Measurements from ENCODE around the gene VIPR2. TPM values are rescaled to one million over a fixed set of nuclear protein-coding genes. Genes with fewer than 3 reads are reported as not detected.

The VIPR2 gene
- total RNA-seq, 1 donor from 2014 or later, result not detected

DNA sequence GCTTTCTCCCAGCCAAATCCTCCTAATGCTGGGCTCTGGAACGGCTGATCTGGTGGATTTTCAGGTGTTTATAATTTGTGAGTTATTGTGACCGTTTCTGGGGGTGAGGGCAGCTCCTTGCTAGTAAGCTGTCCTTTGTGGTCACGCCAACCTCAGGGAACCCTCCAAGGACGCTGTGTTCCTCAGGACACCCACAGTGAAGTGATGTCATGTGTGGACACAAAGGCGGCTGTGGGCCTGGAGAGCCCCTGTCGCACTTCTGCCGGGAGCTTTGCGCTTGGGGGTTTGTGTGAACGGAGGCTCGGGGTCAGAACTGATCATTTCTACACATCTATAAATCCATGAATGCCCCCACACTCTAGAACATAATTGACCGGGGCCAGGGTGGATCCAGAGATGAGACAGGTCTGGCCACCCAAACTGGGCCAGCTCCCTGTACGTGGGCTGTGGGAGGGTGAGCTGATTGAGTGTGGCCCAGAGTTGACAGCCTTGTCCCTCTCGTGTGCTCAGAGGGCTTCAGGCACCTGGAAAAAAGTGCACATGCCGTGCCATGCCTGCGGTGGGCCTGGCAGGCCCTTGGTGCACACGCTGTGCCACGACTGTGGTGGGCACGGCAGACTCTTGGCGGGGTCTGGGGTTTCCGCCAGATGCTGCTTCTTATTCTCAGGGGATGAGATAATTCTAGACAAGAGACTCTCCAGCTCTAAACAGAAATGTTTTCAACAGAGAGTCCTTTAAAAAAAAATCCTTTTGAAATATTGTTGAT lies 130.2 kb downstream of the VIPR2 start:
- Mint-ChIP-seq H3K27ac (ENCODE audit: unreplicated experiment) (no peak overlapping the region), H3K9me3 (ENCODE audit: unreplicated experiment) (peaks cover 7% of the 10 kb centered on the region), H3K4me1 (ENCODE audit: low read depth, unreplicated experiment) (peaks cover 4% of the 10 kb centered on the region), H3K36me3 (ENCODE audit: unreplicated experiment) (no peaks in the 10 kb centered on the region), H3K4me3 (ENCODE audit: unreplicated experiment) (no peak overlapping the region), H3K27me3 (ENCODE audit: unreplicated experiment) (peaks cover 8% of the 10 kb centered on the region)
- TF ChIP-seq, protein P1, sequence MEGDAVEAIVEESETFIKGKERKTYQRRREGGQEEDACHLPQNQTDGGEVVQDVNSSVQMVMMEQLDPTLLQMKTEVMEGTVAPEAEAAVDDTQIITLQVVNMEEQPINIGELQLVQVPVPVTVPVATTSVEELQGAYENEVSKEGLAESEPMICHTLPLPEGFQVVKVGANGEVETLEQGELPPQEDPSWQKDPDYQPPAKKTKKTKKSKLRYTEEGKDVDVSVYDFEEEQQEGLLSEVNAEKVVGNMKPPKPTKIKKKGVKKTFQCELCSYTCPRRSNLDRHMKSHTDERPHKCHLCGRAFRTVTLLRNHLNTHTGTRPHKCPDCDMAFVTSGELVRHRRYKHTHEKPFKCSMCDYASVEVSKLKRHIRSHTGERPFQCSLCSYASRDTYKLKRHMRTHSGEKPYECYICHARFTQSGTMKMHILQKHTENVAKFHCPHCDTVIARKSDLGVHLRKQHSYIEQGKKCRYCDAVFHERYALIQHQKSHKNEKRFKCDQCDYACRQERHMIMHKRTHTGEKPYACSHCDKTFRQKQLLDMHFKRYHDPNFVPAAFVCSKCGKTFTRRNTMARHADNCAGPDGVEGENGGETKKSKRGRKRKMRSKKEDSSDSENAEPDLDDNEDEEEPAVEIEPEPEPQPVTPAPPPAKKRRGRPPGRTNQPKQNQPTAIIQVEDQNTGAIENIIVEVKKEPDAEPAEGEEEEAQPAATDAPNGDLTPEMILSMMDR (IDR thresholded peaks at IDR 0.05; ENCODE audit: partially characterized antibody, unreplicated experiment), result no peak
- DNase-seq, result peak; percentile 9

DNA sequence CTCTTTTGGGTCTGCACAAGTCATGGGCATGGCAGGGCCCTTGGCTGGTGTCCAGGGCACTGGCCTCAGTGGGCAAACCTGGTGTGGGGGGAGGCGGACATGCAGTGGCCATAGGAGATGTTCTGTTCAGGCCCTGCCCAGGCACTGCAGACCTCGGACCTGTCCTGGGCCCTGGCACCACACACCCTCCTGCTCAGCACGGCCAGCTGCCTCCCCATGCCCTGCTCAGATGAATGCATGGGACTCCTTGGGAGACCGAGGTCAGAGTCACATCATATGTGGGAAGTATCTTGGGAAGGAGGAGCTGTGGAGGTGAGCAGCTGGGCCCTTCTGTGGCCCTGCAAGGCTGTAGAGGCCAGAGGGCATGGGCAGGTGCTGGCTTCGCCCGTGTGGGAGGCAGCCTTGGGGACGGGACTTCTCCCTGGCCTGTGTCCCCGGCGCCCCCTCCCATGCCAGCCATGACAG lies 130.8 kb downstream of the VIPR2 start:
- H3K4me1 Mint-ChIP-seq (ENCODE audit: low read depth, unreplicated experiment), result peaks cover 4% of the 10 kb centered on the region
- peak; percentile 4 for DNase-seq
- peaks cover 8% of the 10 kb centered on the region for H3K27me3 Mint-ChIP-seq (ENCODE audit: unreplicated experiment)
- H3K9me3 Mint-ChIP-seq (ENCODE audit: unreplicated experiment), result peaks cover 7% of the 10 kb centered on the region
- TF ChIP-seq, protein P1 (IDR thresholded peaks at IDR 0.05; ENCODE audit: partially characterized antibody, unreplicated experiment), result no peak
- no peaks in the 10 kb centered on the region for H3K36me3 Mint-ChIP-seq (ENCODE audit: unreplicated experiment)
- H3K4me3 Mint-ChIP-seq (ENCODE audit: unreplicated experiment), result no peak overlapping the region
- no peak overlapping the region for H3K27ac Mint-ChIP-seq (ENCODE audit: unreplicated experiment)

DNA sequence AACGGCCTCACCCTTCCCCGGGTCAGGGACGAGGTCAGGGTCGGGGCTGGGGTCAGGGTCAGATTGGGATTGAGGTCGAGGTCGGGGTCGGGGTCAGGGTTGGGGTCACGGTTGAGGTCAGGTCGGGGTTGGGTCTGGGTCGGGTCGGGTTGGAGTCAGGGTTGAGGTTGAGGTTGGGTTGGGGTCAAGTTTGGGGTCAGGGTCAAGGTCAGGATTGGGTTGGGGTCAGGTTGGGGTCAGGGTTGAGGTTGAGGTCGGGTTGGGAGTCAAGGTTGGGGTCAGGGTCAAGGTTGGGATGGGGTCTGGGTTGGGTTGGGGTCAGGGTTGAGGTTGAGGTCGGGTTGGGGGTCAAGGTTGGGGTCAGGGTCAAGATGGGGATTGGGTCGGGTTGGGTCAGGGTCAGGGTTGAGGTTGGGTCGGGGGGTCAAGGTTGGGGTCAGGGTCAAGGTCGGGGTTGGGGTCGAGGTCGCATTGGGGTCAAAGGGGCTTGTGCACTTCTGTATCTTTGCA lies 131.4 kb downstream of the VIPR2 start:
- H3K27me3 Mint-ChIP-seq (ENCODE audit: unreplicated experiment), result peaks cover 8% of the 10 kb centered on the region
- no peak overlapping the region for H3K4me3 Mint-ChIP-seq (ENCODE audit: unreplicated experiment)
- DNase-seq, result peak; percentile 10
- peaks cover 7% of the 10 kb centered on the region for H3K9me3 Mint-ChIP-seq (ENCODE audit: unreplicated experiment)
- no peaks in the 10 kb centered on the region for H3K36me3 Mint-ChIP-seq (ENCODE audit: unreplicated experiment)
- TF ChIP-seq, protein P1 (IDR thresholded peaks at IDR 0.05; ENCODE audit: partially characterized antibody, unreplicated experiment), result no peak
- H3K4me1 Mint-ChIP-seq (ENCODE audit: low read depth, unreplicated experiment), result peaks cover 4% of the 10 kb centered on the region
- no peak overlapping the region for H3K27ac Mint-ChIP-seq (ENCODE audit: unreplicated experiment)

DNA sequence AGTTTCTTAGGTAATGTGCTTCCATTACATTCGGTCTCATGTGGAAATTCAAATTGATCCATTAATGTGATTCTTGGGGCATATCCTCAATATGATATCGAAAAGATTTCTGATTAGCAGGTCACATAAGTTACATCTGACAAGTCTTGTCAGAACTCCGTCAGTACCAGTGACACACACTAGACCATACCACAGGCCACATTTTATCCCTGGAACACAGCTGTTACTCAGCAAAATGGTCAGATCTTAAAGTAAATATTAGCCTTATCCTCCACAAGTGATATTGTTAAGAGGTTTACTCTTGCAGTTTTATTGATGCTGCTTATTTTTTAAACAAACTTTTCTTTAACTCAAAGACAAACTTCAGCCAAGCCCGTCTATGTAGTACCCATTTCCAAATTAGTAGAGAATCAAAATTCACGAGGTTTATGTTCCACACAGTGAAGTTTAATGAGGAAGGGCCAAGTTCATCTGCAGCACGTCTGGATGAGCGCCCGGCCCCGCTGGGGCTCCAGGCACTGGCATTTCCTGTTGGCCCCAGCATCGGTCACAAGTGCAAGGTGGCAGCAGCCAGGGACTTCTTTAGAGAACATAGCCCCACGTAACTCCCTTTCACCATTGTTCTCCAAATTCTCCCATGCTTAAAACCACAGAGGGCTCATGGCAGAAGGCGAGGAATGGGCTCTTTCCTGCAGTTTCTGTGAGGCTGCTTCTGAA lies 132.2 kb downstream of the VIPR2 start:
- Mint-ChIP-seq H3K36me3 (ENCODE audit: unreplicated experiment) (no peaks in the 10 kb centered on the region), H3K27ac (ENCODE audit: unreplicated experiment) (no peak overlapping the region), H3K27me3 (ENCODE audit: unreplicated experiment) (peaks cover 10% of the 10 kb centered on the region), H3K4me1 (ENCODE audit: low read depth, unreplicated experiment) (peaks cover 4% of the 10 kb centered on the region), H3K4me3 (ENCODE audit: unreplicated experiment) (no peak overlapping the region), H3K9me3 (ENCODE audit: unreplicated experiment) (peaks cover 7% of the 10 kb centered on the region)
- DNase-seq, result no peak
- TF ChIP-seq, protein P1 (IDR thresholded peaks at IDR 0.05; ENCODE audit: partially characterized antibody, unreplicated experiment), result no peak

DNA sequence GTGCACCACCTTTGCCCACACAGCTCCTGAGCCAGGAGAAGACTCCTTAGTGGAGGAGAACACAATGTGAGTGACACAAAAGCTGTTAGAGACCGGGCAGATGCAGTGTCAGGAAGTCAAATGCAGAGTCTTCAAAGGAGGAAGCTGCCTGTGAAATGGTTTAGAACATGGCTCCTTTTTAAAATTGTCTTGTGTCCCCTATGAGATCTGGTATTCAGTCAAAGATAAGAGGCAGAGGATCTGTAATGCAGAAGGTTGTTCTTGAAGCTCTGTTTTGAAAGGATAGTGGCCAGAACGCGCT lies 133.0 kb downstream of the VIPR2 start:
- DNase-seq, result peak; percentile 2
- peaks cover 5% of the 10 kb centered on the region for H3K36me3 Mint-ChIP-seq (ENCODE audit: unreplicated experiment)

More for the DNA sequence above, 133.0 kb downstream of the VIPR2 start:
- TF ChIP-seq, protein P1 (IDR thresholded peaks at IDR 0.05; ENCODE audit: partially characterized antibody, unreplicated experiment), result no peak
- H3K9me3 Mint-ChIP-seq (ENCODE audit: unreplicated experiment), result peaks cover 7% of the 10 kb centered on the region
- H3K27me3 Mint-ChIP-seq (ENCODE audit: unreplicated experiment), result peaks cover 11% of the 10 kb centered on the region
- H3K27ac Mint-ChIP-seq (ENCODE audit: unreplicated experiment), result no peak overlapping the region
- H3K4me1 Mint-ChIP-seq (ENCODE audit: low read depth, unreplicated experiment), result peaks cover 4% of the 10 kb centered on the region
- H3K4me3 Mint-ChIP-seq (ENCODE audit: unreplicated experiment), result no peak overlapping the region
